Measurements from ENCODE around the gene SEMA6A.

The SEMA6A gene

DNA sequence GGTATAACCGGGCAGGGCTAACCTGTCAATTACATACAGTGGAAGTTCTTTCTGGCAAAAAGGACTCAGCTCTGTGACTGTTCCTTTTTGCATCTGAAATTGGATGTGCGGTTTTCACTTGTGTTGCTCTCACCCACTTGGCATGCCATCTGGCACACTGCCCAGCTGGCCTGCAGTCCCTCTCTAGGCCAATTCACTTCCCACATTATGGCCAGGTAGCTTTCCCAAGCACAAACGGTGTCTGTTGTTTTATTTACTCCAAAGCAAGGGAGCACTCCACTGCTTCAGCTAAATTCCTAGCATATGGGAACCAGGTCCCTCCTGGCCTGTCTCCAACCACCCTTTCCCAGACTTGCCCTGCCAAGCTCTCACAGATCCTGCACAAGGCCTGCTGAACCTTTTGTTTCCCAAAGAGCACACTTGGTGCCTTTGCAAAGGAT, 132.5 kb downstream of the SEMA6A start:
- no peak overlapping the region for H3K4me3 ChIP-seq (ENCODE audit: low read depth, low read length)
- peak; percentile 6 for DNase-seq (ENCODE audit: low read depth)
- TF ChIP-seq, protein P1, sequence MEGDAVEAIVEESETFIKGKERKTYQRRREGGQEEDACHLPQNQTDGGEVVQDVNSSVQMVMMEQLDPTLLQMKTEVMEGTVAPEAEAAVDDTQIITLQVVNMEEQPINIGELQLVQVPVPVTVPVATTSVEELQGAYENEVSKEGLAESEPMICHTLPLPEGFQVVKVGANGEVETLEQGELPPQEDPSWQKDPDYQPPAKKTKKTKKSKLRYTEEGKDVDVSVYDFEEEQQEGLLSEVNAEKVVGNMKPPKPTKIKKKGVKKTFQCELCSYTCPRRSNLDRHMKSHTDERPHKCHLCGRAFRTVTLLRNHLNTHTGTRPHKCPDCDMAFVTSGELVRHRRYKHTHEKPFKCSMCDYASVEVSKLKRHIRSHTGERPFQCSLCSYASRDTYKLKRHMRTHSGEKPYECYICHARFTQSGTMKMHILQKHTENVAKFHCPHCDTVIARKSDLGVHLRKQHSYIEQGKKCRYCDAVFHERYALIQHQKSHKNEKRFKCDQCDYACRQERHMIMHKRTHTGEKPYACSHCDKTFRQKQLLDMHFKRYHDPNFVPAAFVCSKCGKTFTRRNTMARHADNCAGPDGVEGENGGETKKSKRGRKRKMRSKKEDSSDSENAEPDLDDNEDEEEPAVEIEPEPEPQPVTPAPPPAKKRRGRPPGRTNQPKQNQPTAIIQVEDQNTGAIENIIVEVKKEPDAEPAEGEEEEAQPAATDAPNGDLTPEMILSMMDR (conservative IDR thresholded peaks at IDR 0.05; ENCODE audit: low read depth, low read length), result no peak

DNA sequence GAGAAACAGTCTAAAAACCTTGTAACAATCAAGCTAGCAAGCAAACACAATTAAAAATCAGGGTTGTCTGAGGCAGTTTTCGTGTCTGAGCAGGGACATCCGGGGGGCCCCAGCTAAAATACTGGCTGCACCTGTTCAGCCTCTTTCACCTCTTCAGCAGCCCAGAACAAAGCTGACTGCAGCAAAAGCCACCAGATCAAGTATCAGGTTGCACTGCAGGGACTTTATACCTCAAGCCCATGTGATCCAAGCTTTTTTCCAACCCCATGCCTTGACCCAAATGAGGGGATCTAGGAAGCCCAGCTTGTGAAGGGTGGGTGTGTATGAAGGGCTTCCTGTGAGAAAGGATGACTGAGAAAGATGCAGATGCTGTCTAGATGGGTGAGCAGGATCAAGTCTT, 133.4 kb downstream of the SEMA6A start:
- TF ChIP-seq, protein P1 (conservative IDR thresholded peaks at IDR 0.05; ENCODE audit: low read depth, low read length), result no peak
- no peak for DNase-seq (ENCODE audit: low read depth)

DNA sequence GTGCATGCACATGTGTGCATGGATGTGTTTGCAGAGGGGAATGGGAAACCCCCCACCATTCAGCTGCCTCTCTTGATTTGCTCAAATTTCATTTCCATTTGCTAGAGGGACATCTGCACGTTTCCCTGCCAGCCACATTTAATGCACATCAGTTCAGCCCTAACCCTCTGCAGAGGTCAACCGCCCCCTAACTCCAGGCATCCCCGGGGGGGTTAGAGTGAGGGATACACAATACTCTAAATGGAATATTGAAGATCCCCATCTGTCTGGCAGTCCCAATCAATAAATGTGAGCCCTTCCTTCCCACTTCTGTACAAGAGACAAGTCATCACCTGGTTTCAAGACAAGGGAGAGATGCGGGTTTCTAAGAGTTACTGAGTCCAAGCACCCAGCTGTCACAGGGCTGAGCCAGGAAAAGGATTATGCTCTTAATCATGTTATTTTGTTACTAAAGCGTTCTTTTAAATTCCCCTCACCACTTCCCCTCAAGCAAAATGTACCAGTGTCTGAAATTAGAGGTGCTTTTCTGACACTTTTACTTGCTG, 134.1 kb downstream of the SEMA6A start:
- TF ChIP-seq, protein P1 (conservative IDR thresholded peaks at IDR 0.05; ENCODE audit: low read depth, low read length), result no peak
- no peak overlapping the region for H3K4me3 ChIP-seq (ENCODE audit: low read depth, low read length)
- DNase-seq (ENCODE audit: low read depth), result no peak

More for the DNA sequence above, 133.4 kb downstream of the SEMA6A start:
- no peak overlapping the region for H3K4me3 ChIP-seq (ENCODE audit: low read depth, low read length)

DNA sequence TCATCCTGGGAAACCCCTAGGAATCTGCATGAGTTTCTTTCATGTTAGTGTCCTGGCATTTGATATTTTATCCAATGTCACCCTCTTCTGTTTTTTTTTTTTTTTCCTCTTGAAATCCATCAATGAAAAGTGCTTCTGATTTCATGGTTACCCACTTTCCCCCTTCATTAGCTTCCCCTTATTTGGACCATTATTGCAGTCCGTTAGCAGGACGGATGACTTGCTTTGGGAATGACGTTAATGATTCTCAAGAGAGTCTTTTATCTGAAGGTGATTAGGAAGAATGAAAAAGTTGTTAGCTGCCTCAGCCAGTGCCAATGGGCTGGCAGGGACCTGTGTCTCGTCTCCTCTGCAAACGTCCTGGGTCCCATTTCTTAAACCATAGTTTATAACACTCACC, 134.7 kb downstream of the SEMA6A start:
- TF ChIP-seq, protein P1 (conservative IDR thresholded peaks at IDR 0.05; ENCODE audit: low read depth, low read length), result no peak
- no peak for DNase-seq (ENCODE audit: low read depth)
- no peak overlapping the region for H3K4me3 ChIP-seq (ENCODE audit: low read depth, low read length)

DNA sequence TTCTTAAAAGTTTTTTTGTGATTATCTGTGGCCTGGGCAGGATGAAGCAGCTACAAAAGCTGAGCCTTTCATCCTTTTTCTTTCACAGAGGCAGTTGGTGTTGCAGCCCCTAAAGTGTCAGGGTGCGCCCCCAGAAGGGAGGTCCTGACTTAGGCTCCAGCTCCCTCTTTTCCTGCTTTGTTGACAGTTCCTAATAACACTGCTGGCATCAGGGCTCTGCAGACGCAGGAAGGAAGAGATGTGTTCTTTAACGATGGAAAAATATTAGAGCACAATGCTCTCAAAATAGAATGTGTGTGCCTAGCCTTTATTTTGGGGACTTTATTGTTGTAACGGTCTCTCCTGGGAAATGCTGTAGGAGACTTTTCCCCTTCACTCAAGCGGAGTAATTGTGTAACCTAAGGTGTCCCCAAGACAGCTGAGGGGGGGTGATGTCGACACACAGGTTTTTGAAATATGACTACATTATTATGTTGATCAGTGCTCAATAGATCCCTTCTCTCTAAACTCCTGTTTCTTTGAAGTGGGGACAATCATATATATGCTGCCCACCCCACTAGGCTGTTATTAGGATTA, 135.6 kb downstream of the SEMA6A start:
- no peak overlapping the region for H3K4me3 ChIP-seq (ENCODE audit: low read depth, low read length)
- no peak for DNase-seq (ENCODE audit: low read depth)
- TF ChIP-seq, protein P1 (conservative IDR thresholded peaks at IDR 0.05; ENCODE audit: low read depth, low read length), result no peak

DNA sequence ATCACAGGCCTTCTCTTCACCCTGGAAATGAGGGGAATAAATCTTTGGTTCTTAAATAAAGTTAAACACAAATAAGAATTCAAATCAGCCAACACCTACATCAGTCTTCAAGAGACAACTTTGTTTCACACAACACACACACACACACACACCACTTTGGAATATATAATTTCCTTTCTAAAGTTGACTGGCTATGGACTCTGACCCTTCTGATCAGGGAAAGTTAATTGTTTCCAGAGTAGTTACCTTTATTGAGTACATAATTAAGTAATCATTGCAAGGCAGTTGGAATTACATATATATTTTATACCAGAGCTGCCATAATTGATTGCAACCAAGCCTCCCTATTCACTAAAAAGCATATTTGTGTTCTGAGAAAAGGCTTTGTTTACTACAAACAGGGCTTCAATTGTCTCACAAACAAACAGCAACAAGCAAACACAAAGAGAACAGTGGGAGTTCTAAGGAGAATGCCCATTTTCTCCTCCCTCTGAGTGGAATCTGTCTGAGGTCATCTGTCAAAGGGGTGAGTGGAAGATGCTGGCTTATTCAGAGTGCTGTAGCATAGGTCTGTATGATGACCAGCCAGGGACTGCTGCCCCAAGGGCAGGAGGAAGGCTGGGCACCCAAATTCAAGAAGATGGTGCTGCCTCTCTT, 136.6 kb downstream of the SEMA6A start:
- no peak for DNase-seq (ENCODE audit: low read depth)
- TF ChIP-seq, protein P1 (conservative IDR thresholded peaks at IDR 0.05; ENCODE audit: low read depth, low read length), result no peak
- no peak overlapping the region for H3K4me3 ChIP-seq (ENCODE audit: low read depth, low read length)

DNA sequence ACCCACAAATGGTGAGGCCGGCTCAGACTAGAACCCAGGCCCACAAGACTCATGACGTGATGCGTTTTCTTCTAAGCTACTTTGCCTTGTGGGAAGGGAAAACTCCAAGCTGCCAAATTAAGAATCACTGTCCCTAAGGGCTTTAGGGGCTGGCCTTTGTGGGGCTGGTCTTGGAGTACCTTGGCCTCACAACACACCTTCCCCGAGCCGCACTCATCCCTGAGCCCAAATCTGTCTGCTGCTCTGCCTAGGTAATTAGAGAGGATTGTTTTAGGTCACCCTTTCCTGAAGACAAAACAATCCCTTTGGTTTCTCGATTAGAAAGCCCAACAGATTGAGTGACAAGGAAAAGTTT, 137.3 kb downstream of the SEMA6A start:
- TF ChIP-seq, protein P1 (conservative IDR thresholded peaks at IDR 0.05; ENCODE audit: low read depth, low read length), result no peak
- DNase-seq (ENCODE audit: low read depth), result no peak
- H3K4me3 ChIP-seq (ENCODE audit: low read depth, low read length), result no peak overlapping the region

Measured in choroid plexus epithelial cell (primary cell).